H1 (cell line): Measurements from ENCODE around the gene CDH16.

Source experiments
- CHD2 ChIP-seq: IDR thresholded peaks from 2 replicates; pipeline ENCODE4 v1.6.1; 2012; ENCODE audit warnings: low read length, improper control_type of control experiment
- CTCF ChIP-seq, 3 experiments: IDR thresholded peaks; 1 replicate in 2 of 3; 2 replicates in 1 of 3; pipeline versions ENCODE4 v1.5.1 to v1.6.1; 2011; ENCODE audit warnings: low read length in 3 of 3, mild to moderate bottlenecking in 3 of 3, inconsistent platforms in 2 of 3, low read depth in 1 of 3, moderate library complexity in 1 of 3; ENCODE audit not compliant: insufficient read depth in 1 of 3; ENCODE audit errors: control extremely low read depth in 1 of 3
- PHF8 ChIP-seq: fragments of 200-600 bp; sonication (generic); conservative IDR thresholded peaks from 2 replicates; pipeline ENCODE4 v1.7.1; 2012; ENCODE audit warnings: low read depth, mild to moderate bottlenecking, inconsistent platforms, low read length, moderate library complexity
- POLR2A ChIP-seq, 2 experiments: IDR thresholded peaks; 1 replicate in 1 of 2; 2 replicates in 1 of 2; pipeline ENCODE4 v1.6.1; 2011; ENCODE audit warnings: low read depth in 2 of 2, low read length in 2 of 2, mild to moderate bottlenecking in 2 of 2; ENCODE audit errors: control extremely low read depth in 1 of 2
- POLR2AphosphoS5 ChIP-seq: IDR thresholded peaks from 2 replicates; pipeline ENCODE4 v1.6.1; 2011; ENCODE audit warnings: low read depth, low read length
- RFX5 ChIP-seq: IDR thresholded peaks from 2 replicates; pipeline ENCODE4 v1.6.1; 2011; ENCODE audit warnings: low read depth, low read length, improper control_type of control experiment, borderline replicate concordance
- SIN3A ChIP-seq, 2 experiments: IDR thresholded peaks in 1 of 2; conservative IDR thresholded peaks in 1 of 2; 2 replicates each; pipeline ENCODE4 v1.6.1; 2011 to 2012; ENCODE audit warnings: low read length in 2 of 2, improper control_type of control experiment in 1 of 2, low read depth in 1 of 2, mild to moderate bottlenecking in 1 of 2
- SRF ChIP-seq: IDR thresholded peaks from 2 replicates; pipeline ENCODE4 v1.6.1; 2011; ENCODE audit warnings: mild to moderate bottlenecking, low read depth, low read length, moderate library complexity
- TAF1 ChIP-seq: IDR thresholded peaks from 2 replicates; pipeline ENCODE4 v1.6.1; 2011; ENCODE audit warnings: mild to moderate bottlenecking, low read depth, low read length
- TAF7 ChIP-seq: optimal IDR thresholded peaks from 2 replicates; pipeline ENCODE3; 2011; ENCODE audit warnings: low read depth, mild to moderate bottlenecking, inconsistent platforms, low read length, moderate library complexity, borderline replicate concordance
- TEAD4 ChIP-seq: IDR thresholded peaks from 2 replicates; pipeline ENCODE4 v1.6.1; 2012; ENCODE audit warnings: low read depth, low read length, inconsistent platforms, mixed read lengths
- ZNF274 ChIP-seq: IDR thresholded peaks from 2 replicates; pipeline ENCODE4 v1.7.0; 2012; ENCODE audit warnings: low read length, borderline replicate concordance; ENCODE audit errors: extremely low read depth

- TF ChIP-seq CTCF (IDR thresholded peaks at IDR 0.05; ENCODE audit: control extremely low read depth in 1 of 3, insufficient read depth in 1 of 3, low read depth in 1 of 3, low read length in 3 of 3) = no peak
- TF ChIP-seq TAF1 = no peak
- TF ChIP-seq TEAD4 = no peak
- no peak for TF ChIP-seq SIN3A (conservative IDR thresholded peaks at IDR 0.05 in 1 of 2, IDR thresholded peaks at IDR 0.05 in 1 of 2; ENCODE audit: low read depth in 1 of 2, low read length in 2 of 2)
- TF ChIP-seq PHF8 = no peak
- TF ChIP-seq SRF = no peak
- no peak for TF ChIP-seq POLR2AphosphoS5
- no peak for TF ChIP-seq ZNF274
- no peak for TF ChIP-seq CHD2
- no peak for TF ChIP-seq POLR2A (IDR thresholded peaks at IDR 0.05; ENCODE audit: control extremely low read depth in 1 of 2, low read depth in 2 of 2, low read length in 2 of 2)
- no peak for TF ChIP-seq RFX5
- no peak for TF ChIP-seq TAF7
Observed at GRCh38 chr16:66911112-66911511, 7.6 kb downstream of the CDH16 start.
